ENCODE measurements around the gene PYGB.

Gene PYGB

GRCh38 chr20:25247956-25248785 is at the start of gene PYGB:
TSS of gene PYGB (plus strand) at chr20:25248085. CDS start at chr20:25248179, 94 bp downstream.
- DNase-seq (ENCODE audit: low read depth, low spot score), result no peak

GRCh38 chr20:25198663-25199383 is 49.1 kb upstream of the PYGB start:
- DNase-seq (ENCODE audit: low read depth, low spot score), result no peak

- no peak for DNase-seq (ENCODE audit: low read depth, low spot score)
These were observed 48.2 kb upstream of the PYGB start for GRCh38 chr20:25199473-25200260.

- no peak for DNase-seq (ENCODE audit: low read depth, low spot score)
These were observed 44.8 kb upstream of the PYGB start for GRCh38 chr20:25203089-25203488.

- no peak for DNase-seq (ENCODE audit: low read depth, low spot score)
These were observed 44.0 kb upstream of the PYGB start for GRCh38 chr20:25203871-25204320.

- no peak for DNase-seq (ENCODE audit: low read depth, low spot score)
These were observed 43.2 kb upstream of the PYGB start for GRCh38 chr20:25204550-25205276.

- DNase-seq (ENCODE audit: low read depth, low spot score), result no peak
These were observed 42.4 kb upstream of the PYGB start for GRCh38 chr20:25205277-25206062.

- DNase-seq (ENCODE audit: low read depth, low spot score), result no peak
These were observed 41.9 kb upstream of the PYGB start for GRCh38 chr20:25206063-25206403.

- no peak for DNase-seq (ENCODE audit: low read depth, low spot score)
These were observed 41.3 kb upstream of the PYGB start for GRCh38 chr20:25206548-25206947.

GRCh38 chr20:25207149-25207959 is 40.5 kb upstream of the PYGB start:
- DNase-seq (ENCODE audit: low read depth, low spot score), result no peak

GRCh38 chr20:25207960-25208534 is 39.8 kb upstream of the PYGB start:
- no peak for DNase-seq (ENCODE audit: low read depth, low spot score)

GRCh38 chr20:25209400-25209799 is 38.5 kb upstream of the PYGB start:
- no peak for DNase-seq (ENCODE audit: low read depth, low spot score)

- DNase-seq (ENCODE audit: low read depth, low spot score), result no peak
These were observed 38.0 kb upstream of the PYGB start for GRCh38 chr20:25209911-25210310.

- no peak for DNase-seq (ENCODE audit: low read depth, low spot score)
These were observed 36.6 kb upstream of the PYGB start for GRCh38 chr20:25211273-25211672.

GRCh38 chr20:25212242-25212641 is 35.6 kb upstream of the PYGB start:
- no peak for DNase-seq (ENCODE audit: low read depth, low spot score)

- no peak for DNase-seq (ENCODE audit: low read depth, low spot score)
These were observed 34.1 kb upstream of the PYGB start for GRCh38 chr20:25213566-25214425.

GRCh38 chr20:25214426-25214790 is 33.5 kb upstream of the PYGB start:
- no peak for DNase-seq (ENCODE audit: low read depth, low spot score)

- DNase-seq (ENCODE audit: low read depth, low spot score), result no peak
These were observed 33.1 kb upstream of the PYGB start for GRCh38 chr20:25214819-25215218.

- no peak for DNase-seq (ENCODE audit: low read depth, low spot score)
These were observed 32.4 kb upstream of the PYGB start for GRCh38 chr20:25215521-25215920.
